NCI-H2029 (cell line): Measurements from ENCODE around the gene TRIM17.

Source experiments
- DNase-seq: peaks from one replicate; lab custom pipeline; 2025; lab: John Stamatoyannopoulos, UW

Gene TRIM17

GRCh38 chr1:228416217-228416933 is at the start of gene TRIM17:
TSS of gene TRIM17 (minus strand) at chr1:228416861. CDS start at chr1:228415072, 1,789 bp downstream.
- no peak for DNase-seq

DNA sequence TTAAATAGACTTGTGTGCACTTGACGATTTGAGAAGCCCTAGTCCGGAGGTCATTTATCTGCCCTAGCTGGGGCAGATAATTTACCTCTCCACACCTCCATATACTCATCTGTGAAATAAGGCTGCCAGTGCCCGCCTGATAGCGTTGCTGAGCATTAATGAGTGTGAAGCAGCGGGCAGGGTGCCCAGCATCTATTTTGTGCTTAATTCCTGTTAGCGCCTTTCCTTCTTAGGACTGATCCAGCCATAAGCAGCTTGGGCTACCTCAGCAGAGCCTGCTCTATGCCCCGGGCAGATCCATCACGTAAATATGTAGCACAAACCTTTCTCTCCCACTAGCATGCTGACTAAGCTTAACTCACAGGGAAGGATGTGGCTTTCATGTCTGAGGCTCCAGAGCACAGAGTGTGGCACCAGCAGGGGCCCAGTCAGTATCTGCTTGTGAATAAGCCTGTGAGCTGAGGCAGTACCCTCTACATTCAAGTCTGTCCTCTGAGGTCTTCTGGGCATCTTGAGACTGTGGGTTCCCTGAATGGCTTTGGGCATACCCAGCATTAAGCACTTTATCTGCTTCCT is 49.0 kb upstream of the TRIM17 start:
- no peak for DNase-seq

DNA sequence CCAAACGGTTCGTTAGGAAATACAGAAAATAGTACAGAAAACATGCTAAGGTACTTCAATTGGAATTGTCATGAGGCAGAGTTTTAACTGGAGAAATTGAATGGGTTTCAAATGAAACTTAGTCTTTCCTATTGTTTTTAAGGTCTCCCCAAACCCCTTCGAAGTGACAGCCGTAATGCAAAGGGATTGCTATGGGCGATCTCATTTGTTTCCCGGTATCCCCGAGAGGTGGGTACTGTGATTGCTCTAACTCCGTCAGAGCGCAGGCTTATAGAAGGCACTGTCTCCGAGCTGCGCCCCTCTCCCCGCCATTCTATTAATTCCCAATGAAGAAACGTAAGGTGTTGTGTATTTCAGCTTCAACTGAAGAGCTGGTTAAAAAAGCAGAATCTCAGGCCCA is 48.5 kb upstream of the TRIM17 start:
- DNase-seq, result no peak

GRCh38 chr1:228464487-228464983 is 47.9 kb upstream of the TRIM17 start:
- peak; percentile 56 for DNase-seq

GRCh38 chr1:228463559-228464455 is 47.1 kb upstream of the TRIM17 start:
- DNase-seq, result no peak

DNA sequence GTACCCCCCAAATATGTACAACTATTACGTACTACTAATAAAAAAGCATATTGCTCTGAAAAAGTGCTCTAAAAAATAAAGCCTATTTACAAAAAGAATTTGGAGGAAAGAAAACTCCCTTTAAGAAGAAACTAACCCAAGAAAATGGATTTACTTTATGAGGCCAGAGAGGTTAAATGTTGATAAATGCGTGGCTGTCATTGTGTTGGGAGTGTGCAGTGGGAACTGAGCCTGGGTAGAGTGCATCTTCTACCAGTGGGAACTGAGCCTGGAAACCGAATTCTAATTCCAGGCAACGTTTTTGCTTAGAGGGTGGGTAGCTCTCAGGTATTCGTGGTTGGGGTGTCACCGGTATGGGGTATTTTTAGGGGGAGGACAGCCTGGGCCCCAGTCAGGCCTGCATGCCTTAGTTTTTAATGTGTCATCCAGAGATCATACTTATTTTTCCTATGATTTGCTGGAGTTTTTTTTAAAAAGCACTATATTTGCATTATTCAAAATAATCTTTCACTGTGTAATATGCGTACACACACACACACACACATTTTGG is 46.4 kb upstream of the TRIM17 start:
- no peak for DNase-seq

DNA sequence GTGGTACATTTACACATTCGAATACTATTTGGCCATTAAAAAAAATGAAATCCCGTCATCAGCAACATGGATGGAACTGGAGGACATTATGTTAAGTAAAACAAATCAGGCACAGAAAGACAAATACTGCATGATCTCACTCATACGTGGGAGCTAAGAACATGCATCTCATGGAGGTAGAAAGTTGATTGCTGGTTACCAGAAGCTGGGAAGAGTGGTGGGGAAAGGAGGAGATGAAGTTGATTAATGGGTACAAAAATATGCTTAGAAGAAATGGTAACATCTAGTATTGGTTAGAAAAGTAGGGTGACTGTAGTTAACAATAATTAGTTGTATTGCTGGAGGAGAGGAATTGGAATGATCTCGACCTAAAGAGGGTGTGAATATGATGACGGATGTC is 45.9 kb upstream of the TRIM17 start:
- no peak for DNase-seq

- no peak for DNase-seq
Observed at GRCh38 chr1:228460821-228461220, 44.2 kb upstream of the TRIM17 start.

DNA sequence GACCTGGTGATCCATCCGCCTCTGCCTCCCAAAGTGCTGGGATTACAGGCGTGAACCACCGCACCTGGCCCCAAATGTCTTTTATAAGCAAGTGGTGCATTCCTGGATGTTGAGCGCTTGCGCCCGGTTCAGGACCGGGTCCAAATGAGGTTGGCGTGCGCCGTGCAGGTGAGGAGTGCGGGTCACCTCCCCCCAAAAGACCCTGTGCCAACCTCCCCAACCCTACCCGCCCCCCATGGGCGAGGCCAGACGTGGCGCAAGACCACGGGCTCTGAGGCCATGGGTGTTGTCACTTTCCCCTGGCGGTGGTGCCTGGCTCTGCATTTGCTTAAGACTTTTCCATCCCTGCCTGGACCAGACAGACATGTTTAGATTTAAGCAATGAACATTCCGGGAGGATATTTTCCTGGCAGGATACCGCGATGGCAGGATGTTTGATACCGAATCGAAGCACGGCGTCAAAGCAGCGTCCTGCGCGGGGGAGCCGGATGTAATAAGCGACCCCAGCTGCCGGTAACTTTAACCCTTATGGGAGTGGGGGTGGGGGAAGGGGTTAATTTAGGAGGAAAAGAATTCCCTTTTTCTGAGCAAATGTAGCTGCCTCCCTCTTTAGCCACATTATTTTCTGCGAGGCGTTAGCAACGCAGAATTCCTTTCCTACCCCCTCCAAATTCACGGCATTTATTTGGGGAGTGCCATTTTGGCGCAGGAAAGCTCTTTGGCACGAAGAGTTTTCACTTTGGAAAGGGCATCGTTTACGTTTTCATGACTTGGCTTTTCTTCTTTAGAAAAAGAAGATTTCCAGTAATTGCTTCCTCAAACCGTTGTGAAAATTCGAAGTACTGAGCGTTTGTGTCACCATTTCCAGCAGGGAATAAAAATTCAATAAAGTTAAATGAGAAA is 42.7 kb upstream of the TRIM17 start:
- DNase-seq, result peak; percentile 2

GRCh38 chr1:228457396-228458176 is 40.9 kb upstream of the TRIM17 start:
- DNase-seq, result peak; percentile 95

DNA sequence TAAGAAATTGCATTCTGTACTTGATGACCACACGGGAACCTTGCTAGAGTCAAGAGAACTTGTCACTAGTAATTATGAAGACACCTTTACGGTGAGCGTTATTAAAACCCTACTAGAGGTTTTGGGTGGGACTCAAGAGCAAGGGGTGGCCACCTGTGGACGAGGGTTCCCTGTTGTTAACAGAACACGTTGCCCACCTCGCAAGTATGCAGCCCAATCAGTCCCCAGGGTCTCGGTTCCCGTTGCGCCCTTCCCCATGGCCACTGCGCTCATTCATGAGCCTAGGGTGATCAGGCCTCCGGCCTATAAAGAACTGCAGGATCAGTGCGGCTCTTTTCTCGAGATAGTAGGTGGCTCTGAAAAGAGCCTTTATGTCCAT is 40.3 kb upstream of the TRIM17 start:
- no peak for DNase-seq

GRCh38 chr1:228456252-228457016 is 39.8 kb upstream of the TRIM17 start:
- no peak for DNase-seq

DNA sequence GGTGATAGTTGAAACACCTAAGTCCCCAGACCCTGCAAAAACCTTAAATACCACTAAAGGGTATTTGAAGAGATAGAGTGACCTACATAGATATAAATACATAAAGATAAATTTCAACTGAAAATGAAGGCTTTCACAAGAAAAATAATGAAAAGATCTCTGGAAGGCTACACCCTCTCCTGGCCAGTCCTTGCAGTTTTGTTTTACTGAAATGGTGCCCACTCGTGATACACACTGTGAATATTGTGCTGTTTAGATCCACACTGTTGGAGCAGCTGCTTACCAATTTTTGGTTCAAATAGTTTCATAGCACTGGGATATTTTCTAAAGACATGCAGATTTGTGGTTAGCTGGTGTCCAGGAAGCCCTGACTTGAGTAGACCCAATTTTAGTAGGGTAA is 39.1 kb upstream of the TRIM17 start:
- no peak for DNase-seq

DNA sequence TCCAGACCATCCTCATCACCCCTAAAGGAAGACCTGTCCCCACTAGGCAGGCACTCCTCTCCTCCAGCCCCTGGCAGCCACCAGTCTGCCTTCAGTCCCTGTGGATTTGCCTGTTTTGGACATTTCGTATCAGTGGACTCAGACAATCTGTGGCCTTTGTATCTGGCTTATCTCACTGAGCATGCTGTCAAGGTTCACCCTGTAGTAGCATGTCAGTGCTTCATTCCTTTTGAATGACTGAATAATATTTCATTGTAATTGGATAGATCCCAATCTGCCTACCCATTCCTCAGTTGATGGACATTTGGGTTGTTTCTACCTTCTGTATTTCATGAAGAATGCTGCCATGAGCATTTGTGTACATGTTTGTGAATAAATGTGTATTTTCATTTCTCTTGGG is 37.6 kb upstream of the TRIM17 start:
- DNase-seq, result no peak

DNA sequence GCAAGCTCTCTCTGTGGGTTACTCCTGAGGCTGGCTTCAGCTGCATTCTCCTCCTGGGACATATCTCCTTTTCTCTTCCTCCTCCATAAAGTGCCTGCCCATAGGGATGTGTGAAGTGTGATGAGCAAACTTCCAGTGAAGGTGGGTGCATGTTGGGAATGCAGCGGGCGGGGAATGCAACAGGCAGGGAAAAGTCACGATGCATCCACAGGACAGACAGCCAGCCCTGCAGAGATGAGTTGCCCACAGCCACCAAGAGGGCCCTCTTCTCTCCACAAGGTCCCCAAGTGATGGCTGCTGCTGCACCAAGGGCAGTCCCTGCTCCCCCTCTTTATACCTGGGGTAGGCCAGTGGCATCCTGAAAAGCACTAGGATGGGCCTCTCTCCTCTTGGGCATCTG is 37.0 kb upstream of the TRIM17 start:
- DNase-seq, result no peak

GRCh38 chr1:228453022-228453560 is 36.4 kb upstream of the TRIM17 start:
- no peak for DNase-seq

DNA sequence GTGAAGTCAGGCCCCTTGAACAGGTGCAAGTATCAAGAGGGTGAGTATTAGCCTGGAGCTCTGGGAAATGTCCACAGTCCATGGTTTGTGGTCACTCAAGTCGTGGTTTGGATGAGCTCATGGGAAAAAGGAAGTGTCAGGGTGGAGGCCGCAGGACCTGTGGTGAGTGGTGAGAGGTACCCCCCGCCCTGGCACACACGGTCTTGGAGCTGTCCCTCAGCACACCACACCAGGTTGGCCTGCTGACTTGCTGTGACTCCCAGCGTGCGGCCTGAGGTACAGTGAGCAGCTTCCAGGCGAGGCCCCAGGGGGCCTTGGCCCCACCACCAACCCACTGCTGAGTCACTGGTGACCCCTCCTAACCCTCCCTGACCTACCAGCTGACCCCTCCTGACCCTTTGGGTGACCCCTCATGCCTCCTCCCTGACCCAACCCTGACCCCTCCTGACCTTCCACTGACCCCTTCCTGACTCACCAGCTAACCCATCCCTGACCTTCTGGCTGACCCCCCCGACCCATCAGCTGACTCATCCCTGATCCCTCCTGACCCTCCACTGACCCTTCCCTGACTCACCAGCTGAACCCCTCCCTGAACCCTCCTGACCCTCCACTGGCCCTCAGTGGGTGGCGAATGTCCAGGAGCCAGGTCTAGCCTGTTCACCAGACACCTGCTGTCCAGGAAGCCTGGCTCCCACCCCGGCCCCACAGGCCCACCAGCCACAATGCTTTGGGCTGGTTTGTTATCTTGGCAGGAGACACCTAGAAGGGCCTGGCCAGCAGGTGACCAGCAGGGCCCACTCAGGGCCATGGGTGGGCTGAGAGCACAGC is 35.7 kb upstream of the TRIM17 start:
- DNase-seq, result no peak

GRCh38 chr1:228450200-228450599 is 33.5 kb upstream of the TRIM17 start:
- DNase-seq, result no peak

- DNase-seq, result no peak
Observed at GRCh38 chr1:228448372-228448771, 31.7 kb upstream of the TRIM17 start.
